ENCODE data around the gene RMND5B.

RMND5B gene

GRCh38 chr5:178176791-178177190 is 46.0 kb downstream of the RMND5B start:
- TF ChIP-seq CTCF (IDR thresholded peaks at IDR 0.05; ENCODE audit: insufficient read depth, low read depth, low read length, missing control alignments) = no peak
- DNase-seq (ENCODE audit: low read depth) = no peak
- H3K4me3 ChIP-seq (ENCODE audit: low read depth, low read length) = no peak overlapping the region

GRCh38 chr5:178177569-178177968 is 46.8 kb downstream of the RMND5B start:
- TF ChIP-seq CTCF (IDR thresholded peaks at IDR 0.05; ENCODE audit: insufficient read depth, low read depth, low read length, missing control alignments) = no peak
- H3K4me3 ChIP-seq (ENCODE audit: low read depth, low read length) = no peak overlapping the region
- no peak for DNase-seq (ENCODE audit: low read depth)

- no peak overlapping the region for H3K4me3 ChIP-seq (ENCODE audit: low read depth, low read length)
- TF ChIP-seq CTCF (IDR thresholded peaks at IDR 0.05; ENCODE audit: insufficient read depth, low read depth, low read length, missing control alignments) = no peak
- DNase-seq (ENCODE audit: low read depth) = no peak
Measured at GRCh38 chr5:178180141-178180863, 49.5 kb downstream of the RMND5B start.

GRCh38 chr5:178182158-178182876 is 51.5 kb downstream of the RMND5B start:
- TF ChIP-seq CTCF (IDR thresholded peaks at IDR 0.05; ENCODE audit: insufficient read depth, low read depth, low read length, missing control alignments) = no peak
- no peak for DNase-seq (ENCODE audit: low read depth)
- no peak overlapping the region for H3K4me3 ChIP-seq (ENCODE audit: low read depth, low read length)

GRCh38 chr5:178186427-178186826 is 55.6 kb downstream of the RMND5B start:
- DNase-seq (ENCODE audit: low read depth) = no peak
- no peak overlapping the region for H3K4me3 ChIP-seq (ENCODE audit: low read depth, low read length)
- no peak for TF ChIP-seq CTCF (IDR thresholded peaks at IDR 0.05; ENCODE audit: insufficient read depth, low read depth, low read length, missing control alignments)

GRCh38 chr5:178187014-178187413 is 56.2 kb downstream of the RMND5B start, which contains the start of gene GMCL2:
TSS of gene GMCL2 (minus strand) at chr5:178187371. CDS start at chr5:178187299, 72 bp downstream.
- TF ChIP-seq CTCF (IDR thresholded peaks at IDR 0.05; ENCODE audit: insufficient read depth, low read depth, low read length, missing control alignments) = no peak
- no peak within 1 kb of the TSS for H3K4me3 ChIP-seq (ENCODE audit: low read depth, low read length)
- no peak for DNase-seq (ENCODE audit: low read depth)
